GM23338 (cell line): Measurements from ENCODE around the gene DR1. TPM values are rescaled to one million over a fixed set of nuclear protein-coding genes. Genes with fewer than 3 reads are reported as not detected.

ENCODE experiments used
- CTCF ChIP-seq, 2 experiments: fragments of 200-600 bp in 1 of 2; sonication (generic) in 1 of 2; conservative IDR thresholded peaks; 2 replicates each; pipeline versions ENCODE4 v1.5.1 to v1.6.1; 2016 to 2017; ENCODE audit warnings: antibody characterized with exemption in 2 of 2, low read depth in 2 of 2, mild to moderate bottlenecking in 2 of 2, moderate library complexity in 1 of 2
- EZH2 ChIP-seq: fragments of 200-600 bp; sonication (generic); IDR thresholded peaks from one replicate; pipeline ENCODE4 v1.8.0; 2017; ENCODE audit warnings: antibody characterized with exemption, mild to moderate bottlenecking, low read depth; ENCODE audit not compliant: unreplicated experiment
- EZH2phosphoT487 ChIP-seq: fragments of 200-600 bp; sonication (generic); IDR thresholded peaks from one replicate; pipeline ENCODE4 v1.8.1; 2018; ENCODE audit warnings: antibody characterized with exemption; ENCODE audit not compliant: unreplicated experiment
- NANOG ChIP-seq: IDR thresholded peaks from 2 replicates; pipeline ENCODE4 v1.6.1; 2016; ENCODE audit warnings: antibody characterized with exemption, borderline replicate concordance
- REST ChIP-seq: IDR thresholded peaks from one replicate; pipeline ENCODE4 v1.6.1; 2018; ENCODE audit warnings: antibody characterized with exemption; ENCODE audit not compliant: unreplicated experiment
- STAT1 ChIP-seq: IDR thresholded peaks from one replicate; pipeline ENCODE4 v1.6.1; 2016; ENCODE audit warnings: antibody characterized with exemption; ENCODE audit not compliant: unreplicated experiment
- ZNF114 ChIP-seq: fragments of 250-450 bp; sonication (Bioruptor Pico); IDR thresholded peaks from 2 replicates; pipeline ENCODE4 v1.5.0; 2020; ENCODE audit warnings: mild to moderate bottlenecking, moderate library complexity
- ZNF331 ChIP-seq: fragments of 250-450 bp; sonication (Bioruptor Pico); IDR thresholded peaks from 2 replicates; pipeline ENCODE4 v1.5.0; 2020; ENCODE audit warnings: low read depth, mild to moderate bottlenecking, moderate library complexity
- ZNF462 ChIP-seq: fragments of 250-450 bp; sonication (Bioruptor Pico); IDR thresholded peaks from 2 replicates; pipeline ENCODE4 v1.5.0; 2020; ENCODE audit warnings: mild to moderate bottlenecking, moderate library complexity
- polyA plus RNA-seq: library from polyadenylated mRNA; unstranded; fragments of >200 nt; fragmentation: Nextera tagmentation; extraction: Ambion mirVana; gene quantifications from 2 replicates; pipeline ENCODE4 v1.2.1, GENCODE V29; 2016
- total RNA-seq: library from RNA; depleted of rRNA; stranded (reverse); fragments of >200 nt; shearing (Covaris generic); gene quantifications from 2 replicates; pipeline ENCODE4 v1.2.3, GENCODE V29; 2014

DR1 gene
- total and polyA plus RNA-seq, 2 experiments from 2014 or later, result 20.9 to 61.2 TPM

- no peak for TF ChIP-seq ZNF462 (CRISPR knock-in tag)
- no peak for TF ChIP-seq EZH2
- TF ChIP-seq REST, result no peak
- TF ChIP-seq ZNF331 (CRISPR knock-in tag), result no peak
- TF ChIP-seq NANOG, result no peak
- TF ChIP-seq CTCF (conservative IDR thresholded peaks at IDR 0.05; ENCODE audit: low read depth in 2 of 2), result no peak
- TF ChIP-seq ZNF114 (CRISPR knock-in tag), result no peak
- no peak for TF ChIP-seq STAT1
- TF ChIP-seq EZH2phosphoT487, result no peak
Observed at GRCh38 chr1:93350322-93350721, 4.6 kb downstream of the DR1 start (continued).
